Loucy (cell line): ENCODE measurements around the gene MPDZ.

Experiments
- H2AFZ ChIP-seq: fragments of 200-600 bp; sonication (generic); 2 replicates; pipeline ENCODE4 v1.6.0; 2016; ENCODE audit warnings: antibody characterized with exemption, mild to moderate bottlenecking, low read length, moderate library complexity
- H3F3A ChIP-seq: fragments of 200-600 bp; 2 replicates; pipeline ENCODE4 v1.6.0; 2016; ENCODE audit warnings: antibody characterized with exemption, low read depth, mild to moderate bottlenecking
- H3K27me3 ChIP-seq: fragments of 200-600 bp; sonication (generic); 2 replicates; pipeline ENCODE4 v1.6.1; 2014; ENCODE audit warnings: low read length, mild to moderate bottlenecking; ENCODE audit not compliant: insufficient read depth, poor library complexity, severe bottlenecking
- H3K36me3 ChIP-seq: fragments of 200-600 bp; sonication (generic); 2 replicates; pipeline ENCODE4 v1.6.1; 2016; ENCODE audit warnings: low read length; ENCODE audit not compliant: insufficient read depth
- H3K4me1 ChIP-seq: fragments of 200-600 bp; sonication (generic); 2 replicates; pipeline ENCODE4 v1.5.1; 2014; ENCODE audit warnings: low read length, mild to moderate bottlenecking; ENCODE audit not compliant: insufficient read depth, poor library complexity, severe bottlenecking
- H3K4me2 ChIP-seq: fragments of 200-600 bp; sonication (generic); 2 replicates; pipeline ENCODE4 v1.6.0; 2014; ENCODE audit warnings: antibody characterized with exemption, low read length, low read depth, mild to moderate bottlenecking; ENCODE audit not compliant: poor library complexity, severe bottlenecking
- H3K4me3 ChIP-seq: fragments of 200-600 bp; sonication (generic); 2 replicates; pipeline ENCODE4 v1.5.1; 2014; ENCODE audit warnings: low read length, mild to moderate bottlenecking, mixed read lengths; ENCODE audit not compliant: poor library complexity, severe bottlenecking
- H3K79me2 ChIP-seq: fragments of 200-600 bp; sonication (generic); 2 replicates; pipeline ENCODE4 v1.6.1; 2014; ENCODE audit warnings: low read length; ENCODE audit not compliant: insufficient read depth
- H3K9ac ChIP-seq: fragments of 200-600 bp; sonication (generic); 2 replicates; pipeline ENCODE4 v1.6.0; 2014; ENCODE audit warnings: mild to moderate bottlenecking, low read depth, low read length, moderate library complexity; ENCODE audit not compliant: poor library complexity, severe bottlenecking
- H3K9me2 ChIP-seq: fragments of 200-600 bp; sonication (generic); replicated peaks from 2 replicates; pipeline ENCODE4 v1.6.1; 2016; ENCODE audit warnings: low read depth, low read length, mixed read lengths
- H3K9me3 ChIP-seq: fragments of 200-600 bp; sonication (generic); 2 replicates; pipeline ENCODE4 v1.6.1; 2014; ENCODE audit warnings: mild to moderate bottlenecking, antibody characterized with exemption, low read length, low read depth; ENCODE audit not compliant: insufficient read depth
- H4K20me1 ChIP-seq: fragments of 200-600 bp; sonication (generic); 2 replicates; pipeline ENCODE4 v1.6.0; 2014; ENCODE audit warnings: antibody characterized with exemption, low read length, mild to moderate bottlenecking; ENCODE audit not compliant: insufficient read depth, poor library complexity, severe bottlenecking
- EZH2phosphoT487 ChIP-seq: fragments of 200-600 bp; IDR thresholded peaks from 2 replicates; pipeline ENCODE4 v1.6.1; 2018; ENCODE audit warnings: antibody characterized with exemption, mild to moderate bottlenecking, moderate library complexity, borderline replicate concordance
- TF ChIP-seq, protein P1 (sequence below): fragments of 200-600 bp; sonication (generic); conservative IDR thresholded peaks from 2 replicates; pipeline ENCODE4 v1.5.1; 2014; ENCODE audit warnings: mild to moderate bottlenecking, antibody characterized with exemption, low read length

Gene MPDZ

GRCh38 chr9:13213998-13214397, 65.5 kb downstream of the MPDZ start:
- TF ChIP-seq, protein P1, sequence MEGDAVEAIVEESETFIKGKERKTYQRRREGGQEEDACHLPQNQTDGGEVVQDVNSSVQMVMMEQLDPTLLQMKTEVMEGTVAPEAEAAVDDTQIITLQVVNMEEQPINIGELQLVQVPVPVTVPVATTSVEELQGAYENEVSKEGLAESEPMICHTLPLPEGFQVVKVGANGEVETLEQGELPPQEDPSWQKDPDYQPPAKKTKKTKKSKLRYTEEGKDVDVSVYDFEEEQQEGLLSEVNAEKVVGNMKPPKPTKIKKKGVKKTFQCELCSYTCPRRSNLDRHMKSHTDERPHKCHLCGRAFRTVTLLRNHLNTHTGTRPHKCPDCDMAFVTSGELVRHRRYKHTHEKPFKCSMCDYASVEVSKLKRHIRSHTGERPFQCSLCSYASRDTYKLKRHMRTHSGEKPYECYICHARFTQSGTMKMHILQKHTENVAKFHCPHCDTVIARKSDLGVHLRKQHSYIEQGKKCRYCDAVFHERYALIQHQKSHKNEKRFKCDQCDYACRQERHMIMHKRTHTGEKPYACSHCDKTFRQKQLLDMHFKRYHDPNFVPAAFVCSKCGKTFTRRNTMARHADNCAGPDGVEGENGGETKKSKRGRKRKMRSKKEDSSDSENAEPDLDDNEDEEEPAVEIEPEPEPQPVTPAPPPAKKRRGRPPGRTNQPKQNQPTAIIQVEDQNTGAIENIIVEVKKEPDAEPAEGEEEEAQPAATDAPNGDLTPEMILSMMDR = no peak
- no peak for TF ChIP-seq EZH2phosphoT487
- no peak overlapping the region for H3K4me3 ChIP-seq
- no peaks in the 10 kb centered on the region for H3K79me2 ChIP-seq
- H3K9me2 ChIP-seq = no peaks in the 10 kb centered on the region
- H3F3A ChIP-seq = no peaks in the 10 kb centered on the region
- H3K9me3 ChIP-seq = no peaks in the 10 kb centered on the region
- H3K4me2 ChIP-seq = no peak overlapping the region
- no peaks in the 10 kb centered on the region for H3K4me1 ChIP-seq
- no peak overlapping the region for H3K9ac ChIP-seq
- no peaks in the 10 kb centered on the region for H3K27me3 ChIP-seq
- H3K36me3 ChIP-seq = no peaks in the 10 kb centered on the region
- no peak overlapping the region for H2AFZ ChIP-seq
- H4K20me1 ChIP-seq = no peaks in the 10 kb centered on the region

DNA sequence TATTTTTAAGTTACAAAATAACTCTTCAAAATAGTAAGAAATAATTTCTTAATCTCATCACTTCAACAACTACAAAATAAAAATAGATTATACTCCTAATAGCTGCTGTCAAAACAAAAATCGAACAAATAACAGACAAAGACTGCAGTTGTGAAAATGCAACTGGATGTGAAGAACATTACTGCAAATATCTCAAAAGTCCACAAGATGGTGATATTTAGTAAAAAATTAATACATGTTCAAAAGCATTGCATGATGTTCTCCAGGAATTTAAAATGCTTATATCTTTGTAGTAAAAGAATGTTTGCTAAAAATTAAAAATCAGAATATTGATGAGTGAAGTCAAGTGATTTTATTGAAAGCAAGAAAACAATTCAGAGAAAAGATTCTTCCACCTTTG, 66.2 kb downstream of the MPDZ start:
- Histone ChIP-seq H4K20me1 (no peaks in the 10 kb centered on the region), H3K9ac (no peak overlapping the region), H3K9me3 (no peaks in the 10 kb centered on the region), H3K4me2 (no peak overlapping the region), H3K9me2 (no peaks in the 10 kb centered on the region), H3F3A (no peaks in the 10 kb centered on the region), H3K36me3 (no peaks in the 10 kb centered on the region), H3K27me3 (no peaks in the 10 kb centered on the region), H3K4me3 (no peak overlapping the region), H3K4me1 (no peaks in the 10 kb centered on the region), H2AFZ (no peak overlapping the region), H3K79me2 (no peaks in the 10 kb centered on the region)
- no peak for TF ChIP-seq EZH2phosphoT487
- TF ChIP-seq, protein P1 = peak; percentile 45

DNA sequence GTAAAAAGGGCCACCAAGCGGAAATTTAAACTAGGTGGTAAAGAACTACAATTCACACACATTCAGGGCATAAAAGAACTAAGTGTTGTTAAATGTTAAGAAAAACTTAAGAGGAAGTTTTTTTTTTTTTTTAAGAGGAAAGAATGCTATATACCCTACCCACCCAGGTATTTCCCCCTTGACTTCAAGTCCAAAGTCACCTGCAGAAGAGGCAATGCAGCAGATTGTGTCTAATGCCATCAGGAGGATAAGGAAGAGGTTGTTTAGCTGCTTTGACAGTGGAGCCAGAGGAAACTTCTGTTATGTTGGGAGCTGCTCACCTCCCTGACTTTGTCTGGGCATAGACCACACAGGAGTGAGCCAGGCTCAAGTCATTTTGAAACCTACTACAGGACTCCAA, 69.2 kb downstream of the MPDZ start:
- Histone ChIP-seq H3K9me2 (no peaks in the 10 kb centered on the region), H3K4me2 (no peak overlapping the region), H3K4me1 (no peaks in the 10 kb centered on the region), H3K79me2 (no peaks in the 10 kb centered on the region), H3K4me3 (no peak overlapping the region), H3F3A (no peaks in the 10 kb centered on the region), H3K36me3 (no peaks in the 10 kb centered on the region), H4K20me1 (no peaks in the 10 kb centered on the region), H3K9me3 (no peaks in the 10 kb centered on the region), H3K9ac (no peak overlapping the region), H2AFZ (no peak overlapping the region), H3K27me3 (no peaks in the 10 kb centered on the region)
- TF ChIP-seq, protein P1 = no peak
- TF ChIP-seq EZH2phosphoT487 = no peak
